Activated CD4-positive, alpha-beta T cell treated with anti-CD3 and anti-CD28 coated beads, Interleukin-2, amount 50 U/mL, for 1 hour (primary cell): ENCODE results near the gene NACC2.

Experiments
- DNase-seq: peaks from one replicate; pipeline ENCODE4 v3.0.0-alpha.2; 2020

NACC2 gene

GRCh38 chr9:136128436-136128835 is 33.3 kb upstream of the NACC2 start:
- no peak for DNase-seq

- no peak for DNase-seq
Observed at GRCh38 chr9:136127313-136127712, 32.2 kb upstream of the NACC2 start.

- no peak for DNase-seq
Observed at GRCh38 chr9:136124976-136125692, 30.0 kb upstream of the NACC2 start.

DNA sequence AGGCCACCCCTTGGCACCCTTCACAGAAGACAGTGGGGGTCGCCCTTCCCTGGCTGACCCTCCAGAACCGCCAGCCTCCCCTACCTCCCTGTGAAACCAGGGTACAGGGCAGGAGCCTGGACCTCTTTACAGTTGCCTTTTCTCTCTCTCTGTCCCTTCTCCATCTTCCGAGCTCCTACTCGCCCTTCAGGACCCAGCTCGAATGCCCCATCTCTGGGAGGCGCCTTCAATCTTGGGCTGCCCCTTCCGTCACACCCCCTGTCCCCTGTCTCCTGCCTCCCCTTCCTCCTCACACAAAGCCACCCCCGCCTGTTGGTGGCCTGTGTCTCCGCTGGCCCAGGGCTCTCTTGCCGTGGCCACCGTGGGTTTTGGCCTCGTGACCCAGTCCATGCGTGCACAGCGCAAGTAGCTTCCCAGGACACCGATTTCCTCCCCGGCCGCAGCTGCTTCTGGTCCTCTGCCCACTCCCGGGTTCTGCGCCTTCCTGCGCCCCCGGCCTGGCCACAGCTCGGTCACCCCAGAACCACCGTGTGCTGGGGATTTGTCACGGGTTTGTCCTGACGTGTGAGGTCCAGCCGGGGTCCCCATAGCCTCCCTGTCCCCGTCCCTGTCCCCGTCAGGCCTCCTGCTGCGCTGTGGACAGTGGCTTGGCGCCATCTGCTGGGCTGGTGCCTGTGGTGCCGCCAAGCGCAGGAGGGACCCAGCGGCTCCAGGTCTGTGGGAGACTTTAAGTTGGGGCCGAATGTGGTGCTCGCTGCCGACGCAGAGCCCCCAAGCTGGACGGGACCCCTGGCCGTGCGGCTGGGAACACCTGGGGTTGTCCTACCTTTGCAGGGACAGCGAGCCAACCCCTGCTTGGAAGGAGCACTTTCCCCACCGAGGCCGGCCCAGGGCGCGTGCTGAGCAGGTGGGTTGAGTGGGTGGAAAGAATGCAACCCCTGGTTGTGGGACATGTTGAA is 27.6 kb upstream of the NACC2 start:
- peak; percentile 81 for DNase-seq

GRCh38 chr9:136121801-136122200 is 26.7 kb upstream of the NACC2 start:
- DNase-seq, result no peak

DNA sequence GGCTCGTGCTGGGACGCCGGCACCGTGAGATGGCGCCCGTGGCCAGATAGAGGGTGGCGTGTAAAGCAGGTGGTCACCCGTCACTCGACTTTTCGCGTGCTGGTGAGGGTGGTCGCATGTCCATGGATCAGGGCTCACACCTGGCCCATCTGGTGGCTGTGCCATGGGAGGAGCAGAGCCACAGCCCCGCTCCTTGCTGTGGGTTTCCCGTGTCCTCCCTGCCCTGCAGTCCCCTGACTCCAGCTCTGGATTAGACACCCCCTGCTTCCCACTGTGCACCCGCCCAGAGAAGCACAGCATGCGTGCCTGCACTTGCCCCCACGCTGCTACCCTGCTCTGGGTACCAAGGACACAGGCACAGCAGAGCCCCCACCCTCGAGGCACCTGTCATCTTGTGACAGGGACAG is 25.4 kb upstream of the NACC2 start:
- DNase-seq, result no peak

DNA sequence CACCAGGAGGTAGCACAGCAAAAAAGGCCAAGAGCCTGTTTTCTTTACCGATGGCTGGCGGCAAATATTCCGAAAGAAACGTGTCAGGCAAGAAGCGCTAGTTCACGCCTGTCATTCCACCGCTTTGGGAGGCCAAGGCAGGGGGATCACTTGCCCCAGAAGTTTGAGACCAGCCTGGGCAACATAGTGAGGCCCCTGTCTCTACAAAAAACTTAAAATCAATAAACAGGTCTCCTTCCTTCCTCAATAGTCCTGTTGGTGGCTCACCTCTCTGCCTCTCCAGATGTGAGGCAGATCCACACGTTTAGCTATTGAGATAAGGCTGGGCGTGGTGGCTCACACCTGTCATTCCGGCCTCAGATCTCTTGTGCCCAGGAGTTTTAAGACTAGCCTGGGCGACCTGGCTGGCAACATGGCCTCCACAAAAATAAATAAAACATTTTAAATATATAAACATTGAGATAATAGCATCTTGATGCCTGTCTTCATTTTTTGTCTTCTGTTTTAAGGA is 24.8 kb upstream of the NACC2 start:
- no peak for DNase-seq

DNA sequence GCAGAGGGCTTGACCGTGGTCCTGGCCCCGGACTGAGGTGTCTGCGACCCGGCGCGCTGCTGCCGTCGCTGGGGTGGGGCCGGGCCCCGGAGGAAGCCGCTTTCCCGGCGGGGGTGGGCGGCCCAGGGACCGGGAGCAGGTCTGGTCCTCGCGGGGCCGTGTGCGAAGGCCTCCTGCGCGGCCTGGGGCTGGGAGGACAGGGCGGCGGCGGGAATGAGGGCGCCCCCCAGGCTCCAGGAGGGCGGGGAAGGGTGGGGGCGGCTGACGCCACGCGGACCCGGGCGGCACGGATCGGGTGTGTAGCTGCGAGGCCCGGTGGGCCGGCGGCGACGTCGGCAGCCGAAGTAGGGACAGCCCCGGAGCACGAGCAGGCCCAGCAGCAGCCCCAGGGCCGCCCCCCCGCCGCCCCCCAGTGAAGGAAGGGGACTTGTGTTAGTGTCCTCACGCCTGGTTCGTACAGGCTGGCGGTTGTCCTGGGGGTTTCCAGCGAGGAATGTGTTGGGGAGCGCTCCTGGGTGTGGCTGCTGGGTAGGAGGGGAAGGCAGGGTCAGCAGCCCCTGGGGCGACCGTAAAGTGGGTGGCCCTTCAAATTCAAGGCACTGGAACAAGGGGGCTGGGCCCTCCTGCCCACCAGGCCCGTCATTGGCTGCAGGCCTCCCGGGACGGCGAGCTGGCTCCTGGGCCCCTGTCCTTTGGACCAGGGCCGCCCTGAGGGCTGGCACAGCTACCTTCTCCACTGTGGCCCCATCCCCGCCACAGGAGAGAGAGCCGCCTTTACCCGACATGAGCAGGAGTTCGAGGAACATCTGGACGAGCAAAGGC is 24.2 kb upstream of the NACC2 start:
- DNase-seq, result no peak

DNA sequence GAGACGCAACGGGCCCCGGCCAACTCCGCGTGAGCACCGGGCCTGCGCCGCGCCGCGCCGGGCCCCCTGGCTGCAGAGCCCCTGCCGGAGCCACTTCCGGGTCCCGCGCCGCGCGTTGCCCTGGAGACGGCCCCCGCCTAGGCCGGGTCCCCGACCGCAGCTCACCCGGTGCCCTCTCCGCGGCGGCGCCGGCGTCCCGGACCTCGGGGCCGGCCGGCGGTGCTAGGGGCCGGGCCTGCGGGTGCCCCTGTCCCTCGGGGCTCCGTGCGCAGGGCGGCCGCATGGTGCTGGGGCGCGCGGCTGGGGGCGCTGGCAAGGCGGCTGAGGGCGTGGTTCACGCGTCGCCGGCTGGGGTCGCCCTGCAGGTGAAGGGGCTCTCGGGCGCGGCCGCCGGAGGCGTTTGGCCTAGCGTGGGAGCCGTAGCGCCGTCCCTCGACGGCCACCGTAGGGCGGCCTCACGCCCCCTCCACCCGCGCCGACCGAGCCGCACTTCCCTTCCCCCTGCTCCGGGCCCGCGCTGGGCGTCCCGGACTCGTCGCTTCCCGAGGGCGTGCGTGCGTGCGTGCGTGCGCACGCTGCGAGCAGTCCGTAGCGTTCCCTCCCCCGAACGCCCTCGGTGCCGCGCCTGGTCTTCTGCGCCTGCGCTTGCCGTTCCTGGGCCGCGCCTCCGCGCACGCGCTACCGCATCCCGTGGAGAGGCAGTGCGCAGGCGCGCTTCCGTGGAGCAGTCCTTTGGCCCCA is 23.4 kb upstream of the NACC2 start, which contains the start of gene TMEM250:
Gene TMEM250, minus strand, starts transcription at position 556 of the 741 bp plus-strand sequence. CDS start 1,975 bp downstream, outside the sequence.
- peak; percentile 94 for DNase-seq

DNA sequence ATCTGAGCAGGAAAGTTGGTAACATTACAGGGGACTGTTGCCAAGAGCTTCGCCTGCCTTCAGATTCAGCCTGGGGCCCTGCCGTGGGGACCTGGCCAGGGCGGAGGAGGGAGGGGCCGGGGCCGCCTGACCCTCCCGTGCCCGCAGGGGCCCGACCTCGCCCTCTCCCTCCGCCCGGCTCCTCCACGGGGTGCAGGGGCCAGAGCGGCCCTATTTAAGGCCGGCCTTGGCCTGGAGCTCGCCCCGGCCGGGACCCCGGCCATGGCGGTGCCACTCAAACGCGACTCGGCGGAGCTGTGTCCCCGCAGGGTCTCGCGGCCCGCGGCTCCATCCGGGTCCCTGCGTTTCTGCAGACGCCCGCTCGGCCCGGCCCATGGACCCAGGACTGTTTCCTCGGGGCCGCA is 22.8 kb upstream of the NACC2 start:
- no peak for DNase-seq

- DNase-seq, result no peak
Observed at GRCh38 chr9:136117291-136117915, 22.3 kb upstream of the NACC2 start.

DNA sequence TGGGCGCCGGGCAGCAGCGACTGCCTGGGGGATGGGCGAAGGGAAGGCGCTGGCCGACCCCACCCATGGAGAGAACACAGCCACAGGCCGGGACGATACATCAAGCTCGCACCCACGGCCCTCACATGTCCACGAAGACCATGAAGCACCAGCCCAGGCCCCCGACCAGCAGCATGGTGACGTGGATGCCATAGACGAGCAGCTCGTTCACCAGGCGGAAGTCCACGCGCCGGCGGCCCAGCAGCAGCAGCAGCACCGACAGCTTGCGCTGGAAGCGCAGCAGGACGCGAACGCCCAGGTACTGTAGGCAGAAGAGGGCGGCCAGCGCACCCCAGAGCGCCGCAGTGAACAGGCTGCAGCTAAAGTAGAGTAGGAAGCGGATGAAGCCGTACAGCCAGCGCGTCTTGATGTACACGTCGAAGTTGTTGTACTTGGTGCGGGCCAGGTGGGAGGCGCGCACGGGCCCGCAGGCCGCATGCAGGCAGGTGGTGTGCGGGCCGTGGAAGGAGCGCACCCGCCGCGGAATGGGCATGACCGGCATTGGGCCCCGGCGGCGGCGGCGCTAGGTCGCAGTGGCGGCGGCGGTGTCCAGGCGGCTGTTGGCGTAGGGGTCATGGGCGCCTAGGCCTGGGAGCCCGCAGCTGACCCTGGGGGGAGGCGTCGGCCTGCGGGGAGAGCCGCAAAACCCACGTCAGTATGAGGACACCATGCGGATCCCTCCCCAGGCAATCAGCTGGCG is 21.4 kb upstream of the NACC2 start:
- DNase-seq, result no peak

DNA sequence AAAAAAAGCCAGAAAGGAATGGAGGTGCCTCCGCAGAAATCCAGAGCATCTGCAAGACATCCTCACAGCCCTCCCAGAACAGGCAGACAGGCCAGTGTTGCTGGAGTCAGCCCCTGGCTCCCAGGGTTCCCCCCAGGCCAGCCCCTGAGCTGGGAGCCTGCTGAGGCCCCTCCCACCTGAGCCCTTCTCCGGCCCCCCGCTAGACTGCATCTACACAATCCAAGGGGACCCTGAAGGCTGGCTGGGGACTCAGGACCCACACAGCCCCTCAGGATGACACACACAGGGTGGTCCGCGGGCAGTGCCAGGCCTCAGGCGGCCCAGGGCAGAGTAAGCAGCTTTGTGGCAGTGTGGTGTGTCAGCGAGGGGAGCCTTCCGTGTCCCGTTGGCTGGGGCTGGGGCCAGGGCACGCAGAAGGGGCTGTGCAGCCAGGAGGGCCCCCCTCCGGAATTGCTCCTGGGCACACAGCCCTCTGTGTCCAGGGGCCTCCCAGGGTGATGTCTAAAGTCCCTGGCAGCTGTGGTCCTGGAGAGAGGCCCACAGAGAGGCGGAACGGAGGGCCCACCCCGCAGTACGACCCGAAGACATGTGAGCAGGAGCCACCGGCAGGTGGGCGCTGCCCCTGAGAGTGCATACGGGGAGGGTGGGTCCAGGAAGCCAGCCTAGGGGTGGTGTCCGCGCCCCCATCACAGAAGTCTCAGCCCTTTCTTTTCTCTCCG is 20.7 kb upstream of the NACC2 start:
- DNase-seq, result no peak

GRCh38 chr9:136115206-136115605 is 20.1 kb upstream of the NACC2 start:
- no peak for DNase-seq

- DNase-seq, result no peak
Observed at GRCh38 chr9:136114610-136115009, 19.5 kb upstream of the NACC2 start.

DNA sequence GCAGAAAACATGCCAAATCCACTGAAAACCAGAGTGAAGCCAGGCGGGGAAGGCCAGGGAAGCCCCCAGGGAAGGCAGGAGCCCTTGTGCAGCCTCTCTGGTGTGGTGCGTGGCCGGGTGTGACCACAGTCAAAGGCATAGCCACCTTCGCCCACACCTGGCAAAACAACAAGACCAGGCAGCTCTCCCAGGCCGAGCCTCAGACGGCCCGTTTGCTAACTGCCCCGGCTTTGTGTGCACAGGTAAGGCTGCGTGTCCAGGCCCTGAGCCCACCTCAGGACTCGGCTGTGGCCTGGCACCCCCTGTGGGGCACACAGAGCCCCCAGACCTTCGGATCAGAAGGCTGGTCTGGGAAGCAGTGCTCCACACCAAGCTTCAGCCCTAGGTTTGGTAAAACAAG is 17.5 kb upstream of the NACC2 start:
- DNase-seq, result no peak

DNA sequence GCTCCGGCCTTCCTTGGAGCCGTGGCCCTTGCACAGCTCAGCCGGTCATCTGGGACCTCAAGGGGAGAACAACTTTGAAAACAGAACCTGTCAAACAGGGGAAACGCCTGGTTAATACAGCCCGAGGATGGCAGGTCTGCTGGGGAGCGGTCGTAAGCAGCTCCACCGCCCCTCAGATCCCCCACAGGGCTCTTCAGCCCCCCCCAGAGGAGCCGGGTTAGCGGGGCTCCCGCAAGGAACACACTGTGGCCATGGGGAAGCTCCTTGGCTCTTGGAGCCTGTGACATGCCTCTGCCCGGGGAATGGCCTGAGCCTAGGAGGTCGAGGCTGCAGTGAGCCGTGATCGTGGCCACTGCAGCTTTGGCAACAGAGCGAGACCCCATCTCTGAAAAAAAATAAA is 16.8 kb upstream of the NACC2 start:
- no peak for DNase-seq

DNA sequence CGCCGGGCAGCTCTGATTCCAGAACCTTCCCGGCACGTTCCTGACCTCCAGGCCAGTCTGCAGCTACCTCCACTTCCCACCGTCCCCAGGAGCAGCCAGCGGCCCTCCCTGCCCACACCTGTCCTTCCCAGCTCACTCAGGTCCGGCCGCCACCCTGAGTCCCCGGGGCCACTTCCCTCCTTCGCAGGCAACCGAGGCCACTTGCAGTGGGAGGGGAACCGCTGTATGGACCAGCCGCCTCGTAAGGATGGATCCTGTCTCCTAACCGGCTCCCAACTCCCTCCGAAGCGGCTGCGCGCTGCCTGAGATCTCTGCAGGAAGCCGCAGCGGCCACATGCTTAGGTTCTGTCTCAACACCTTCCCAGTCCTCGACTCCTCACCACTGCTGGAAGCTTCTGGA is 16.1 kb upstream of the NACC2 start:
- DNase-seq, result no peak

DNA sequence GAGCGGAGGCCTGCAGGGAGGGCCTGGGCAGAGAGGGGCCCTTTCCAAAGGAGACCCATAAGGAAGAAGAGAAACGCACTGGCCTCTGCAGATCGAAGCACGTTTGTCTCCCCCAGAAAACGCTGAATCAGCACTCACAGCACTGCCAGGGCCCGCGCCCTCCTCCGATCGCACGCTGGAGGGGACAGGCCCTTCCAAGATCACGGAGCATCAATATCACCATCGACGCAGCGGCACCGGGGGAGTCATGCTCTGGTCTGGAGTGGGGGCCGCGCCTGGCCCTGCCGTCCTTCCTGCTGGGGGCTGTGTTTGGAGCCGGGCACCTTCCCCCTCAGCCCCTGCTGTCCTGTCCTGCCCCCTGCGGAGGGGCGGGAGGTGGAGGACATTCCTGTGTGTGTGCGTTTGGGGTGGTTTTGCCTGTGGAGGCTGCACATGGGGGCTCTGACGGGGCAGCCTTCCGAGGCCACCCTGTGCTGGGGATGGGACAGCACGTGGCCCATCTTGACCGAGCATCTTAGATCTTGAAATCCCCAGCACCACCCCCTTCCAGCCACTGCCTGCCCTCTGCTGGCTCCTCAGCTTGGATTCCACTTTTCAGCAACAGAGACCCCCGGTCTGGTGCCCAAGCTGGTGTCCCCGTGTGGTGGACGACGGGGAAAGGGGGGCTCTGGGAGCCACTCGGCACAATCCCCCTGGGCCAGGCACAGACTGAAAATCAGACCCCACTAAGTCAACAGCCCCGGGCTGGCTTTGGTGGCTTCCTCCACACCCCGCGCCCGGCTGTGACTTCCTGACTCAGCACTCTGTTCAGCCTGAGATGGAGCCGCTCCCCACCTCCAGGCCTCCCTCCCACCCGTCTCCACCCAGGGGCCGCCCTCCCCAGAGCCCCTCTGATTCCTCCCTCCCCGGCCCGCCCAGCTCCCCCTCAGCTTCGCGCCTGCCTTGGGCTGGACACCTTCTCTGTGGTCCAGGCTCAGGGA is 15.3 kb upstream of the NACC2 start:
- DNase-seq, result peak; percentile 28
